Fibroblast of skin of right biceps (primary cell): ENCODE results near the gene DOCK1.
A peak's percentile ranks its signal among the peaks of the same experiment; 100 is the strongest.

ENCODE experiments used
- DNase-seq: peaks from one replicate; pipeline ENCODE4 v3.0.0-alpha.2; 2013

The DOCK1 gene

GRCh38 chr10:127043301-127043700 is 138.1 kb downstream of the DOCK1 start:
- no peak for DNase-seq

GRCh38 chr10:127044186-127044585 is 139.0 kb downstream of the DOCK1 start:
- DNase-seq: no peak

GRCh38 chr10:127046975-127047877 is 142.0 kb downstream of the DOCK1 start:
- DNase-seq: peak; percentile 53

- no peak for DNase-seq
Measured at GRCh38 chr10:127047878-127048238, 142.6 kb downstream of the DOCK1 start.

- DNase-seq: no peak
Measured at GRCh38 chr10:127048630-127049029, 143.4 kb downstream of the DOCK1 start.

- DNase-seq: no peak
Measured at GRCh38 chr10:127052001-127052400, 146.8 kb downstream of the DOCK1 start.

- no peak for DNase-seq
Measured at GRCh38 chr10:127055263-127055662, 150.0 kb downstream of the DOCK1 start.

GRCh38 chr10:127059314-127059713 is 154.1 kb downstream of the DOCK1 start:
- DNase-seq: no peak

- no peak for DNase-seq
Measured at GRCh38 chr10:127063762-127064161, 158.5 kb downstream of the DOCK1 start.

GRCh38 chr10:127064474-127064873 is 159.2 kb downstream of the DOCK1 start:
- no peak for DNase-seq

GRCh38 chr10:127067542-127068194 is 162.4 kb downstream of the DOCK1 start:
- no peak for DNase-seq

- no peak for DNase-seq
Measured at GRCh38 chr10:127068485-127068884, 163.3 kb downstream of the DOCK1 start.

GRCh38 chr10:127069436-127069835 is 164.2 kb downstream of the DOCK1 start:
- DNase-seq: peak; percentile 25

GRCh38 chr10:127071126-127071525 is 165.9 kb downstream of the DOCK1 start:
- no peak for DNase-seq

GRCh38 chr10:127073666-127074065 is 168.4 kb downstream of the DOCK1 start:
- no peak for DNase-seq

- DNase-seq: no peak
Measured at GRCh38 chr10:127079392-127079791, 174.2 kb downstream of the DOCK1 start.

GRCh38 chr10:127080317-127080716 is 175.1 kb downstream of the DOCK1 start:
- DNase-seq: no peak

- no peak for DNase-seq
Measured at GRCh38 chr10:127081851-127082345, 176.7 kb downstream of the DOCK1 start.

GRCh38 chr10:127082651-127083050 is 177.4 kb downstream of the DOCK1 start:
- no peak for DNase-seq

- no peak for DNase-seq
Measured at GRCh38 chr10:127085957-127086356, 180.7 kb downstream of the DOCK1 start.

- no peak for DNase-seq
Measured at GRCh38 chr10:127088908-127089307, 183.7 kb downstream of the DOCK1 start.

GRCh38 chr10:127089446-127089845 is 184.2 kb downstream of the DOCK1 start:
- DNase-seq: no peak

- no peak for DNase-seq
Measured at GRCh38 chr10:127090138-127090537, 184.9 kb downstream of the DOCK1 start.

GRCh38 chr10:127091354-127091753 is 186.1 kb downstream of the DOCK1 start:
- no peak for DNase-seq
